B cell (primary cell): ENCODE measurements around the gene DNAJA3. TPM values are rescaled to one million over a fixed set of nuclear protein-coding genes. Genes with fewer than 3 reads are reported as not detected.

ENCODE experiments used
- ATAC-seq: fragments of 200-7000 bp; cut with Tn5 transposase; one replicate; pipeline ENCODE4 v1.10.0; 2021; ENCODE audit warnings: low read depth, mild to moderate bottlenecking, moderate number of reproducible peaks, moderate library complexity
- CTCF ChIA-PET: fragments of 350-600 bp; sonication (Branson Sonifier 250); formaldehyde crosslinking; loops from one replicate; lab custom pipeline; 2021; ENCODE audit warnings: antibody characterized with exemption, inconsistent platforms; lab: Charles Lee
- POLR2A ChIA-PET: fragments of 350-600 bp; sonication (Branson Sonifier 250); formaldehyde crosslinking; loops from one replicate; lab custom pipeline; 2021; ENCODE audit warnings: antibody characterized with exemption; lab: Charles Lee
- DNase-seq: peaks from one replicate; pipeline ENCODE4 v3.0.0; 2013
- H2AFZ ChIP-seq: 2 replicates; pipeline ENCODE4 v1.6.1; 2012; ENCODE audit warnings: mild to moderate bottlenecking, low read depth, low read length; ENCODE audit not compliant: insufficient read depth, poor library complexity, severe bottlenecking
- H3K27ac ChIP-seq, 2 donors: 1 replicate in 1 of 2; 2 replicates in 1 of 2; pipeline ENCODE4 v1.5.1; 2012 to 2013; ENCODE audit warnings: low read length in 2 of 2, mild to moderate bottlenecking in 2 of 2, moderate library complexity in 1 of 2
- H3K27me3 ChIP-seq, 4 experiments: fragments of 200-600 bp in 1 of 4; sonication (generic) in 1 of 4; replicated peaks in 1 of 4; 1 replicate in 2 of 4; 2 replicates in 2 of 4; pipeline versions ENCODE4 v1.6.1 to v1.7.0; 2013 to 2016; ENCODE audit warnings: low read length in 3 of 4, mild to moderate bottlenecking in 2 of 4, mixed read lengths in 1 of 4, moderate library complexity in 1 of 4; ENCODE audit not compliant: insufficient read depth in 4 of 4, control insufficient read depth in 3 of 4; ENCODE audit errors: control extremely low read depth in 1 of 4
- H3K36me3 ChIP-seq, 2 experiments: replicated peaks in 1 of 2; 1 replicate in 1 of 2; 2 replicates in 1 of 2; pipeline versions ENCODE4 v1.6.1 to v1.7.1; 2013; ENCODE audit warnings: low read length in 1 of 2; ENCODE audit not compliant: insufficient read depth in 2 of 2, control insufficient read depth in 1 of 2; ENCODE audit errors: control extremely low read depth in 1 of 2, extremely low read depth in 1 of 2
- H3K4me1 ChIP-seq, 2 donors: fragments of 200-600 bp in 1 of 2; sonication (generic) in 1 of 2; 1 replicate in 1 of 2; 2 replicates in 1 of 2; pipeline versions ENCODE4 v1.5.1 to v1.6.1; 2013 to 2017; ENCODE audit warnings: low read length in 2 of 2; ENCODE audit not compliant: control insufficient read depth in 2 of 2, insufficient read depth in 2 of 2
- H3K4me2 ChIP-seq: replicated peaks from 2 replicates; pipeline ENCODE3; 2012; ENCODE audit warnings: mild to moderate bottlenecking, low read depth, low read length; ENCODE audit not compliant: poor library complexity, severe bottlenecking
- H3K4me3 ChIP-seq, 5 experiments: fragments of 200-600 bp in 1 of 5; sonication (generic) in 1 of 5; 1 replicate in 3 of 5; 2 replicates in 2 of 5; pipeline versions ENCODE4 v1.5.1 to v1.7.0; 2011 to 2016; ENCODE audit warnings: low read length in 4 of 5, mild to moderate bottlenecking in 4 of 5, low read depth in 2 of 5, control low read depth in 1 of 5, moderate library complexity in 1 of 5; ENCODE audit not compliant: insufficient read depth in 1 of 5; ENCODE audit errors: control extremely low read depth in 1 of 5, extremely low read depth in 1 of 5
- H3K79me2 ChIP-seq: fragments of 200-600 bp; sonication (generic); one replicate; pipeline ENCODE4 v1.6.0; 2016; ENCODE audit warnings: low read length; ENCODE audit not compliant: control insufficient read depth, insufficient read depth
- H3K9ac ChIP-seq: fragments of 200-600 bp; sonication (generic); 2 replicates; pipeline ENCODE4 v1.6.1; 2017; ENCODE audit warnings: mild to moderate bottlenecking, low read length, moderate library complexity
- H3K9me3 ChIP-seq, 3 donors: one replicate each; pipeline versions ENCODE4 v1.6.1 to v1.7.1; 2013; ENCODE audit warnings: low read length in 2 of 3; ENCODE audit not compliant: control insufficient read depth in 2 of 3, insufficient read depth in 1 of 3; ENCODE audit errors: control extremely low read depth in 1 of 3
- H4K20me1 ChIP-seq: 2 replicates; pipeline ENCODE4 v1.6.0; 2012; ENCODE audit warnings: mild to moderate bottlenecking, low read length; ENCODE audit not compliant: insufficient read depth, control insufficient read depth, poor library complexity, severe bottlenecking
- H3K27ac Mint-ChIP-seq: one replicate; pipeline ENCODE4 v1.8.0; 2021; ENCODE audit warnings: mixed read lengths
- H3K27me3 Mint-ChIP-seq: one replicate; pipeline ENCODE4 v1.8.0; 2021; ENCODE audit warnings: mixed read lengths
- H3K4me1 Mint-ChIP-seq: one replicate; pipeline ENCODE4 v1.8.0; 2021; ENCODE audit warnings: mixed read lengths
- H3K4me3 Mint-ChIP-seq: one replicate; pipeline ENCODE4 v1.8.0; 2021; ENCODE audit warnings: mixed read lengths
- H3K9me3 Mint-ChIP-seq: one replicate; pipeline ENCODE4 v1.8.0; 2022; ENCODE audit warnings: mixed read lengths; ENCODE audit not compliant: insufficient read depth
- CTCF ChIP-seq: fragments of 200-600 bp; IDR thresholded peaks from one replicate; pipeline ENCODE4 v1.8.0; 2022; ENCODE audit warnings: antibody characterized with exemption, mild to moderate bottlenecking
- EZH2 ChIP-seq: IDR thresholded peaks from 2 replicates; pipeline ENCODE4 v1.6.1; 2012; ENCODE audit warnings: borderline replicate concordance, low read depth, mild to moderate bottlenecking, moderate library complexity, low read length; ENCODE audit not compliant: insufficient read depth, poor library complexity, severe bottlenecking
- WGBS: methylation state at CpG from one replicate; pipeline ENCODE4 v1.1.5; 2013; ENCODE audit warnings: missing lambda C conversion rate; ENCODE audit not compliant: insufficient coverage; 5-methylcytosine and 5-hydroxymethylcytosine counted together
- intact Hi-C: fragments of 100-400 bp; cut with micrococcal nuclease; formaldehyde crosslinking; loops from one replicate; pipeline ENCODE4 v1.10.0; 2022
- polyA plus RNA-seq: library from polyadenylated mRNA; depleted of rRNA; stranded (reverse); fragments of >200 nt; gene quantifications from 2 replicates; pipeline ENCODE4 v1.2.3, GENCODE V29; 2012
- total RNA-seq, 2 donors: library from RNA; stranded (reverse); fragments of 120-200 nt in 1 of 2; gene quantifications; 1 replicate in 1 of 2; 2 replicates in 1 of 2; pipeline versions ENCODE4 v1.2.3 to v1.2.4, GENCODE V29; 2013 to 2022

Gene DNAJA3
- total and polyA plus RNA-seq, 2 donors (not counting 1 experiment from before 2014, with no cell fraction given), result 59.3 to 67.7 TPM

GRCh38 chr16:4496305-4496704 lies 70.6 kb downstream of the DNAJA3 start:
- H4K20me1 ChIP-seq, result peaks cover 10% of the 10 kb centered on the region
- no peaks in the 10 kb centered on the region for H3K27me3 Mint-ChIP-seq
- intact Hi-C loops, result no loop called here

More at GRCh38 chr16:4496305-4496704, 70.6 kb downstream of the DNAJA3 start:
- peaks cover 0 to 4% of the 10 kb centered on the region in 2 donors for H3K4me1 ChIP-seq
- no peaks in the 10 kb centered on the region for H3K9me3 ChIP-seq
- DNase-seq, result no peak
- Mint-ChIP-seq H3K9me3 (no peaks in the 10 kb centered on the region), H3K27ac (no peak overlapping the region), H3K4me3 (no peak overlapping the region), H3K4me1 (peaks cover 13% of the 10 kb centered on the region)
- ATAC-seq, result no peak
- H2AFZ ChIP-seq, result no peak overlapping the region
- H3K27me3 ChIP-seq, result no peaks in the 10 kb centered on the region
- H3K4me3 ChIP-seq, result no peak overlapping the region
- TF ChIP-seq CTCF, result no peak
- TF ChIP-seq EZH2, result no peak
- ChIA-PET POLR2A (no interaction called here), CTCF (interaction anchor here (0.7 kb wide), 1 partner anchor 8 kb away, joined by 3 read pairs; no protein-coding TSS in a partner anchor)
- no peak overlapping the region for H3K9ac ChIP-seq
- H3K36me3 ChIP-seq, result peaks cover 1 to 29% of the 10 kb centered on the region in 2 experiments
- no peak overlapping the region for H3K27ac ChIP-seq
- 89% methylated on average over 1 of the region's 4 CpGs for WGBS
- no peak overlapping the region for H3K4me2 ChIP-seq
- peaks cover 86% of the 10 kb centered on the region for H3K79me2 ChIP-seq
